ENCODE data around the gene JARID2. TPM values are rescaled to one million over a fixed set of nuclear protein-coding genes. Genes with fewer than 3 reads are reported as not detected.

JARID2 gene
- total and polyA plus RNA-seq, 9 of the 15 experiments (the other 6 are each of a cell fraction or from before 2014, with no cell fraction given): 5.0 to 29.0 (median 15.6) TPM

DNA sequence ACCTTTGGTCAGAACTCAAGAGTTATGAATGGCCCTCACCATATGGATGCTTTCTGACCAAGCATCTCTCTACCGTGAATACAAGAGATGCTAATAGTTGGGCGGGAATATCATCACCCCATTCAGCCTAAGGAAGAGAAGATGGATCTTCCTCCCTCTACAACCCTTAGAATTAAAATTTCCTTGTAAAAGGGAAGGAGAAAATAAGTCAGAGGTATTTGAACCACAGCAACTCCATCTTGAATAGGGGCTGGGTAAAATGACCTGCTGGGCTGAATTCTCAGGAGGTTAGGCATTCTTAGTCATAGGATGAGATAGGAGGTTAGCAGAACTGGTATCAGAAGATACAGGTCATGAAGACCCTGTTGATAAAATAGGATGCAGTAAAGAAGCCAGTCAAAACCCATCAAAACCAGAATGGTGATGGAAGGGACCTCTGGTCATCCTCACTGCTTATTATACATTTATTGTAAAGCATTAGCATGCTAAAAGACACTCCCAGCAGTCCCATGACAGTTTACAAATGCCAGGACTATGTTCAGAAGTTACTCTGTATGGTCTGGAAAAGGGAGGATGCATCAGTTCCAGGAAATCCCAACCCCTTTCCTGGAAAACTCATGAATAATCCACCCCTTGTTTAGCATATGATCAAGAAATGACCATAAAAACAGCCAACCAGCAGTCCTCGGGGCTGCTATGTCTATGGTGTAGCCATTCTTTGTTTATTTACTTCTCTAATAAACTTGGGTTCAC lies 315.8 kb downstream of the JARID2 start (continued):
- TF ChIP-seq HNRNPH1 (optimal IDR thresholded peaks at IDR 0.05; ENCODE audit: low read depth, low read length): no peak
- no peak for TF ChIP-seq HMGN3 (IDR thresholded peaks at IDR 0.05; ENCODE audit: borderline replicate concordance, extremely low read depth, insufficient read length, low read depth, low read length)
- no peak for TF ChIP-seq NCOA2 (IDR thresholded peaks at IDR 0.05; ENCODE audit: partially characterized antibody in 2 of 2)
- no peak for TF ChIP-seq SMARCB1 (IDR thresholded peaks at IDR 0.05; ENCODE audit: insufficient read length, low read depth)
- TF ChIP-seq ZNF212 (CRISPR knock-in tag; IDR thresholded peaks at IDR 0.05): no peak
- no peak for TF ChIP-seq CBX3 (IDR thresholded peaks at IDR 0.05; ENCODE audit: borderline replicate concordance in 1 of 2, low read length in 2 of 2)
- TF ChIP-seq CXXC5 (CRISPR knock-in tag; IDR thresholded peaks at IDR 0.05): peak; percentile 50; the same call in 1 of the 2 replicates
- peak; percentile 92 for TF ChIP-seq MECOM (CRISPR knock-in tag; IDR thresholded peaks at IDR 0.05)
- no peak for TF ChIP-seq NFATC3 (IDR thresholded peaks at IDR 0.05)
- TF ChIP-seq GABPA (tag; conservative IDR thresholded peaks at IDR 0.05; ENCODE audit: low read depth): no peak
- TF ChIP-seq RAD21 (CRISPR knock-in tag; conservative IDR thresholded peaks at IDR 0.05 in 1 of 2, IDR thresholded peaks at IDR 0.05 in 1 of 2): no peak
- TF ChIP-seq, protein P1, sequence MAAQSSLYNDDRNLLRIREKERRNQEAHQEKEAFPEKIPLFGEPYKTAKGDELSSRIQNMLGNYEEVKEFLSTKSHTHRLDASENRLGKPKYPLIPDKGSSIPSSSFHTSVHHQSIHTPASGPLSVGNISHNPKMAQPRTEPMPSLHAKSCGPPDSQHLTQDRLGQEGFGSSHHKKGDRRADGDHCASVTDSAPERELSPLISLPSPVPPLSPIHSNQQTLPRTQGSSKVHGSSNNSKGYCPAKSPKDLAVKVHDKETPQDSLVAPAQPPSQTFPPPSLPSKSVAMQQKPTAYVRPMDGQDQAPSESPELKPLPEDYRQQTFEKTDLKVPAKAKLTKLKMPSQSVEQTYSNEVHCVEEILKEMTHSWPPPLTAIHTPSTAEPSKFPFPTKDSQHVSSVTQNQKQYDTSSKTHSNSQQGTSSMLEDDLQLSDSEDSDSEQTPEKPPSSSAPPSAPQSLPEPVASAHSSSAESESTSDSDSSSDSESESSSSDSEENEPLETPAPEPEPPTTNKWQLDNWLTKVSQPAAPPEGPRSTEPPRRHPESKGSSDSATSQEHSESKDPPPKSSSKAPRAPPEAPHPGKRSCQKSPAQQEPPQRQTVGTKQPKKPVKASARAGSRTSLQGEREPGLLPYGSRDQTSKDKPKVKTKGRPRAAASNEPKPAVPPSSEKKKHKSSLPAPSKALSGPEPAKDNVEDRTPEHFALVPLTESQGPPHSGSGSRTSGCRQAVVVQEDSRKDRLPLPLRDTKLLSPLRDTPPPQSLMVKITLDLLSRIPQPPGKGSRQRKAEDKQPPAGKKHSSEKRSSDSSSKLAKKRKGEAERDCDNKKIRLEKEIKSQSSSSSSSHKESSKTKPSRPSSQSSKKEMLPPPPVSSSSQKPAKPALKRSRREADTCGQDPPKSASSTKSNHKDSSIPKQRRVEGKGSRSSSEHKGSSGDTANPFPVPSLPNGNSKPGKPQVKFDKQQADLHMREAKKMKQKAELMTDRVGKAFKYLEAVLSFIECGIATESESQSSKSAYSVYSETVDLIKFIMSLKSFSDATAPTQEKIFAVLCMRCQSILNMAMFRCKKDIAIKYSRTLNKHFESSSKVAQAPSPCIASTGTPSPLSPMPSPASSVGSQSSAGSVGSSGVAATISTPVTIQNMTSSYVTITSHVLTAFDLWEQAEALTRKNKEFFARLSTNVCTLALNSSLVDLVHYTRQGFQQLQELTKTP (IDR thresholded peaks at IDR 0.05; ENCODE audit: low read depth in 1 of 2, partially characterized antibody in 2 of 2): no peak
- TF ChIP-seq, protein P2, sequence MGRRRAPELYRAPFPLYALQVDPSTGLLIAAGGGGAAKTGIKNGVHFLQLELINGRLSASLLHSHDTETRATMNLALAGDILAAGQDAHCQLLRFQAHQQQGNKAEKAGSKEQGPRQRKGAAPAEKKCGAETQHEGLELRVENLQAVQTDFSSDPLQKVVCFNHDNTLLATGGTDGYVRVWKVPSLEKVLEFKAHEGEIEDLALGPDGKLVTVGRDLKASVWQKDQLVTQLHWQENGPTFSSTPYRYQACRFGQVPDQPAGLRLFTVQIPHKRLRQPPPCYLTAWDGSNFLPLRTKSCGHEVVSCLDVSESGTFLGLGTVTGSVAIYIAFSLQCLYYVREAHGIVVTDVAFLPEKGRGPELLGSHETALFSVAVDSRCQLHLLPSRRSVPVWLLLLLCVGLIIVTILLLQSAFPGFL (CRISPR knock-in tag; IDR thresholded peaks at IDR 0.05): no peak
- TF ChIP-seq, protein P3, sequence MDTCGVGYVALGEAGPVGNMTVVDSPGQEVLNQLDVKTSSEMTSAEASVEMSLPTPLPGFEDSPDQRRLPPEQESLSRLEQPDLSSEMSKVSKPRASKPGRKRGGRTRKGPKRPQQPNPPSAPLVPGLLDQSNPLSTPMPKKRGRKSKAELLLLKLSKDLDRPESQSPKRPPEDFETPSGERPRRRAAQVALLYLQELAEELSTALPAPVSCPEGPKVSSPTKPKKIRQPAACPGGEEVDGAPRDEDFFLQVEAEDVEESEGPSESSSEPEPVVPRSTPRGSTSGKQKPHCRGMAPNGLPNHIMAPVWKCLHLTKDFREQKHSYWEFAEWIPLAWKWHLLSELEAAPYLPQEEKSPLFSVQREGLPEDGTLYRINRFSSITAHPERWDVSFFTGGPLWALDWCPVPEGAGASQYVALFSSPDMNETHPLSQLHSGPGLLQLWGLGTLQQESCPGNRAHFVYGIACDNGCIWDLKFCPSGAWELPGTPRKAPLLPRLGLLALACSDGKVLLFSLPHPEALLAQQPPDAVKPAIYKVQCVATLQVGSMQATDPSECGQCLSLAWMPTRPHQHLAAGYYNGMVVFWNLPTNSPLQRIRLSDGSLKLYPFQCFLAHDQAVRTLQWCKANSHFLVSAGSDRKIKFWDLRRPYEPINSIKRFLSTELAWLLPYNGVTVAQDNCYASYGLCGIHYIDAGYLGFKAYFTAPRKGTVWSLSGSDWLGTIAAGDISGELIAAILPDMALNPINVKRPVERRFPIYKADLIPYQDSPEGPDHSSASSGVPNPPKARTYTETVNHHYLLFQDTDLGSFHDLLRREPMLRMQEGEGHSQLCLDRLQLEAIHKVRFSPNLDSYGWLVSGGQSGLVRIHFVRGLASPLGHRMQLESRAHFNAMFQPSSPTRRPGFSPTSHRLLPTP (IDR thresholded peaks at IDR 0.05; ENCODE audit: borderline replicate concordance, extremely low read depth, insufficient read length): no peak
- no peak for TF ChIP-seq SRSF9 (IDR thresholded peaks at IDR 0.05; ENCODE audit: borderline replicate concordance, low read depth, low read length)
- TF ChIP-seq NRF1 (conservative IDR thresholded peaks at IDR 0.05 in 1 of 2, IDR thresholded peaks at IDR 0.05 in 1 of 2): no peak
- TF ChIP-seq BRCA1 (IDR thresholded peaks at IDR 0.05): no peak
- no peak for TF ChIP-seq BRCA1 (CRISPR knock-in tag; IDR thresholded peaks at IDR 0.05)

All from K562 (cell line).